Peyer's patch (tissue), 4 donors: ENCODE measurements around the gene CHCT1.

ENCODE experiments used
- CTCF ChIP-seq, 6 experiments: fragments of 450-650 bp in 4 of 6; fragments of 200-600 bp in 2 of 6; sonication (generic) in 1 of 6; IDR thresholded peaks; one replicate each; pipeline ENCODE4 v1.5.1; 2017 to 2019; ENCODE audit warnings: antibody characterized with exemption in 6 of 6, mild to moderate bottlenecking in 3 of 6, moderate library complexity in 1 of 6
- POLR2A ChIP-seq, 2 donors: fragments of 450-650 bp; IDR thresholded peaks; one replicate each; pipeline ENCODE4 v1.5.1; 2017; ENCODE audit warnings: antibody characterized with exemption in 2 of 2, mild to moderate bottlenecking in 2 of 2, moderate library complexity in 2 of 2

DNA sequence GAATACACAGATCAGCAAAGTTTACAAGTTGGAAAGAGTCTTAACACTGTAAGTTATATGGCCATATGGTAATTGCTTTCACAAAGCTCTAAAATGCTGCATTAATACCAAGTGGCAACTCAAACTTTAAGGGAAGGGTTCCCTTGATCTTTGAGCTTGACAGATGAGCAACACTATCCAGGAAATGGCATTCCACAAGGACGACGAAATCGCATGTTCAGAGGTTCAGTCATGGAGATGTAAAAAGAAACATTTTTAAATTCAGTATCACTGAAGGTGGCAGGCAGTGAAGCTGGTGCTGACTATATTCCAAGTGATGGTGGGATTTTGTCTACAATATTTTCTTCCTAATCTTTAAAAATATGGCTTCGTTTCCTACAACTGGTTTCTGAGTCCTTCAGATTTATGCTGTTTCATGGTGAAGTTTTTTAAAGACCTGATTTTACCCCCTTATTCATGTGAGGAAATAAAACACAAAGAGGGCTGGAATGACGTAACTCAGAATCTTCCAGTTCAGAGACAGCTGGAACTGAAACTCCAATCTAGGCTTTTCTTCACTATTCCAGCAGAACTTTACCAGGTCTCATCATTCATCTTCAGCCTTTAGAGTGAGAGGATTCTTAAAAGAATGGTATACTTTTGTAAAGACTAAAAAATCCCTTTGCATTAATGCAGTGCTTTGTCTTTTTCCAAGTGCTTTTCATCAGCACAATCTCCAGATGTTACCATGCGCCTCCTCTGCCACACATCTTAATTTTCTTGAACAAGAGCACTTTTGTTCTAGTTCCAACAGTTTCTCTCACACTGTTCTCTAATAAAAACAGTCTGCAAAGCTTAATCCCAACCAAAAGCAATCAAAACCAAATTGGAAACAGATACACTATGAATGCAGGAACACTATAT, 20.2 kb downstream of the CHCT1 start:
- TF ChIP-seq CTCF (IDR thresholded peaks at IDR 0.05) (no peak), POLR2A (IDR thresholded peaks at IDR 0.05) (no peak)
